AG04449 (cell line): ENCODE data around the gene CCDC170.

Experiments used
- CTCF ChIA-PET: fragments of 350-600 bp; formaldehyde crosslinking; extraction: SDS; loops from one replicate; lab custom pipeline; 2021; ENCODE audit warnings: antibody characterized with exemption; lab: Yijun Ruan, JAX
- POLR2A ChIA-PET: fragments of 400-600, 350-600 bp; formaldehyde crosslinking; extraction: SDS; loops from one replicate; lab custom pipeline; 2020; ENCODE audit warnings: antibody characterized with exemption, inconsistent platforms; lab: Yijun Ruan, JAX
- DNase-seq: peaks from one replicate; pipeline ENCODE4 v3.0.0-alpha.2; 2010; ENCODE audit warnings: low read depth, low spot score
- H3K4me3 ChIP-seq: 2 replicates; pipeline ENCODE4 v1.5.1; 2011; ENCODE audit warnings: low read depth, mild to moderate bottlenecking, control low read depth, low read length
- CTCF ChIP-seq: IDR thresholded peaks from one replicate; pipeline ENCODE4 v1.5.1; 2011; ENCODE audit warnings: mild to moderate bottlenecking, moderate library complexity, low read length, control low read depth, inconsistent platforms; ENCODE audit not compliant: insufficient read depth; ENCODE audit errors: missing control alignments

The CCDC170 gene

DNA sequence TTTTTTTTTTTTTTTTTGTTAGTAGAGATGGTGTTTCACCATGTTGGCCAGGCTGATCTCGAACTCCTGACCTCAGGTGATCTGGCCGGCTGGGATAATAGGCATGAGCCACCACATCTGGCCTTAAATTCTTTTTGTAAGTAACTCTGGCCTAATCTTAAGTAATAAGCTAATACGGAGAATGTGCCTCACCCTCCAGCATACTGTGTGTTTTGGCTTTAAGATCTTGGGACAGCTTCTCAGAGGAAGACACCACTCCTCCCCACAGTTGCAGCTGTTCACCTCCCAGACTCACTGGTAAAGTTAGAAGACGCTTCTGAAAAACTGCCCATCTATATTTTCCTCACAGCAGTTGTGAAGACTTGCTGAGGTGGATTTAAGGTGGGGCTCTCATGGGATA lies 120.8 kb downstream of the CCDC170 start:
- POLR2A ChIA-PET = no interaction called here
- TF ChIP-seq CTCF = no peak
- DNase-seq = no peak
- H3K4me3 ChIP-seq = no peak overlapping the region
- CTCF ChIA-PET = no interaction called here

- DNase-seq = no peak
- ChIA-PET POLR2A (no interaction called here), CTCF (no interaction called here)
- no peak for TF ChIP-seq CTCF
- H3K4me3 ChIP-seq = no peak overlapping the region
Observed at GRCh38 chr6:151616091-151616513, 122.3 kb downstream of the CCDC170 start.

GRCh38 chr6:151616600-151616999 lies 122.8 kb downstream of the CCDC170 start:
- H3K4me3 ChIP-seq = no peak overlapping the region
- CTCF ChIA-PET = no interaction called here
- POLR2A ChIA-PET = no interaction called here
- no peak for TF ChIP-seq CTCF
- no peak for DNase-seq

- ChIA-PET CTCF (no interaction called here), POLR2A (no interaction called here)
- TF ChIP-seq CTCF = no peak
- no peak overlapping the region for H3K4me3 ChIP-seq
- DNase-seq = no peak
Observed at GRCh38 chr6:151617539-151617938, 123.7 kb downstream of the CCDC170 start.

DNA sequence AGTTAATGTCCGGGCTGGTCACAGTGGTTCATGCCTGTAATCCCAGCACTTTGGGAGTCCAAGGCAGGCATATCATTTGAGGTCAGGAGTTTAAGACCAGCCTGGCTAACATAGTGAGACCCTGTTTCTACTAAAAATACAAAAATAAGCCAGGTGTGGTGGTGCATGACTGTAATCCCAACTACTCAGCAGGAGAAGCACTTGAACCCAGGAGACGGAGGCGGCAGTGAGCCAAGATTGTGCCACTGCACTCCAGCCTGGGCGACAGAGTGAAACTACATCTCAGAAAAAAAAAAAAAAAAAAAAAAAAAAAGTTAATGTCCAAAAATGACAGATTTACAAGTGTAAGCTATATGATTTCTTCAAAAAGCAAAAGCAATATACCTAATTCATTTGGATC lies 124.9 kb downstream of the CCDC170 start:
- no peak for DNase-seq
- CTCF ChIA-PET = interaction anchor here (0.6 to 1.1 kb wide), 2 partner anchors 58 to 408 kb away, joined by 3 to 4 read pairs; no protein-coding TSS in a partner anchor
- no peak for TF ChIP-seq CTCF
- no peak overlapping the region for H3K4me3 ChIP-seq
- POLR2A ChIA-PET = no interaction called here

DNA sequence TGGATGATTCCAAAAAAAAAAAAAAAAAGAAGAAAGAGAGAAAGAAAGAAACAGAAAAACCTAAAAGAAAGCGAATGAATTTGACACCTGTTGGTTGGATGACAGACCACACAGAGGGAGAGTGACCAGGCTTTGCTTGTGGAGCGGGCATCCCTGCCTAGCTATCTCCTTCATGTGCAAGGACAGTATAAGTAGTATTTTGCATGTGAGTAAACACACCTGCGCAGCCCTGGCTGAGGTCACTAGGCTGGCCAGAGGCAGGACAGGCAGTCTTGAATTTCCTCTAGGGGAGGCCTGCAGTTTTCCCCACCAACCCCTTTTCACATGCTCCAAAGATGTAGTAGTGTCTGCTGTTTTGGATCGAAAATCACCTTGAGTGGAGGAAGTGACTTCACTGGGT lies 126.4 kb downstream of the CCDC170 start:
- DNase-seq = no peak
- no peak overlapping the region for H3K4me3 ChIP-seq
- ChIA-PET CTCF (no interaction called here), POLR2A (no interaction called here)
- TF ChIP-seq CTCF = no peak

DNA sequence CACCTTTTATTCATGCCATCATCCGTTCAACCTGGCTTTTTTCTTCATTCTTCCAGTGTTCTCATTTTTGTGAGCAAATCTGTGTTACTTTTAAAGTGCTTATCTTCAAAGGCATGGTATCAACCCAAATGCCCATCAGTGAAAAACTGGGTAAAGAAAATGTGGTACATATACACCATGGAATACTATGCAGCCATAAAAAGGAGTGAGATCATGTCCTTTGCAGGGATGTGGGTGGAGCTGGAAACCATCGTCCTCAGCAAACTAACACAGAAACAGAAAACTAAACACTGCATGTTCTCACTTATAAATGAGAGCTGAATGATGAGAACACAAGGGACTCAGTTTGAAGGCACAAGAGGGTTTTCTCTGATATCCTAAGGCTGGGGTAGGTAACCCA lies 130.3 kb downstream of the CCDC170 start:
- ChIA-PET POLR2A (no interaction called here), CTCF (no interaction called here)
- no peak for DNase-seq
- TF ChIP-seq CTCF = no peak
- H3K4me3 ChIP-seq = no peak overlapping the region
